DMS53 (cell line): ENCODE results near the gene XCL1.
"Not testable (repeated sequence)": the region's sequence is repeated elsewhere in the genome, so short reads cannot be mapped to it uniquely, and the experiment has no call there.

Experiments used
- DNase-seq: peaks from one replicate; lab custom pipeline; 2025; lab: John Stamatoyannopoulos, UW

The XCL1 gene

GRCh38 chr1:168567568-168567967 lies 8.8 kb upstream of the XCL1 start:
- DNase-seq, result no peak

DNA sequence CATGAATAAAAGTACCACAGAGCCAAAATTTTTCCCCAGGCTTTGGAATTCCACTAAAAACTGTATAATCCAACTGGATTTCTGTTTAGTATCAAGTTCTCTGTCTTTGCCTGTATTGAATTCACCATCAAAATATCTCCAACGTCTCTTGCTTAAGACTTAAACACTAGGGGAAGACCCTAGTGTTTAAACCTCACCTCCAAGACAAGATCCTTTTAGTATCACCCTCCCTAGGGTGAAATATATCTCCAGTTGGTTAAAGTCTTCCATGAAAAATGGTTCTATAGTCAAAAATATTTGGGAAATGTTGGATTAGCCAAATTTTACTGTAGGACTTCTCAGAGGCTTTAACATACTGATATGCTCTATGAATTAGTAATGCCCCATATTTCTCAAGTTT lies 8.1 kb upstream of the XCL1 start:
- no peak for DNase-seq

- DNase-seq, result no peak
These were observed 5.8 kb upstream of the XCL1 start for GRCh38 chr1:168570652-168571051.

GRCh38 chr1:168572633-168573032 lies 3.8 kb upstream of the XCL1 start:
- DNase-seq, result no peak

DNA sequence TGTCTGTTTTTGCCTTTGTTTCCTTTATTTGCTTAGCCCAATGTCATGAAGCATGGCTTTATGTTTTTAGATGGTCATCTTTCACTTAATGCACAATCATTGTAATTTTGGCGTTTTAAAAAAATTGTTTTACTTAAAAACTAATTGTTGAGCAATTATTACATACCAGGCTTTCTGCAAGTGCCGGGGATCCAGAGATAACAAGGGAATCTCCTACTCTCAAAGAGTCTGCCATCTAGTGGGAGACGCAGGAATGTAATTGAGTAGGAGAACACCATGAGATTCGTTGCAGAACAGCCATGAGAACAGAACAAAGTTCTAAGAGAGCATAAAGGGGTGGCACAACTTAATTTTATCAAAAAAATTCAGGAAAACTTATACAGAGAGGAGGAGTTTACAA lies 2.2 kb upstream of the XCL1 start:
- DNase-seq, result peak; percentile 76

- DNase-seq, result not testable (repeated sequence)
These were observed 2.3 kb downstream of the XCL1 start for GRCh38 chr1:168578531-168579185.

DNA sequence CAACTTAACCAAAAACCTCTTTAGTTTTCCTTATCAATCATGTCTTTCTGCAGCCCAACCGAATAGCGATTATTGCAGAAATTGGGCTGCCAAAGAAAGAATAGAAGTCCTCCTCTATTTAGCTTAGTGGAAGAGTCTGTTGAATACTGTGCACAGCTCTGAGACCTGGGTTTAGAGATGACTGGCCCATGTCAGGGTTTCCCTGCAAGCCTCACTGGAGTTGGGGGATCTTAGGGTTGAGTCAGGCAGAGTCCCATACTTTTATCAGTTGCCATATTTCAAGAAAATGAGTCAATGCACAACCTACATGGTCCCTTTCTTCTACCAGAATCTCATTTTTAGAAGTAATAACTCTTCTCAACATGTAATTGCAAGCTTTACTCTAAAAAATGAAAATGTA lies 3.9 kb downstream of the XCL1 start:
- DNase-seq, result not testable (repeated sequence)

DNA sequence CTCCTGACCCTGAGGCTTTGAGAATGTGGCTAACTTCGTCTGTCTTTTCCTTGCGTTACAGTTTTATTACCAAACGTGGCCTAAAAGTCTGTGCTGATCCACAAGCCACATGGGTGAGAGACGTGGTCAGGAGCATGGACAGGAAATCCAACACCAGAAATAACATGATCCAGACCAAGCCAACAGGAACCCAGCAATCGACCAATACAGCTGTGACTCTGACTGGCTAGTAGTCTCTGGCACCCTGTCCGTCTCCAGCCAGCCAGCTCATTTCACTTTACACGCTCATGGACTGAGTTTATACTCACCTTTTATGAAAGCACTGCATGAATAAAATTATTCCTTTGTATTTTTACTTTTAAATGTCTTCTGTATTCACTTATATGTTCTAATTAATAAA lies 4.6 kb downstream of the XCL1 start:
- not testable (repeated sequence) for DNase-seq

DNA sequence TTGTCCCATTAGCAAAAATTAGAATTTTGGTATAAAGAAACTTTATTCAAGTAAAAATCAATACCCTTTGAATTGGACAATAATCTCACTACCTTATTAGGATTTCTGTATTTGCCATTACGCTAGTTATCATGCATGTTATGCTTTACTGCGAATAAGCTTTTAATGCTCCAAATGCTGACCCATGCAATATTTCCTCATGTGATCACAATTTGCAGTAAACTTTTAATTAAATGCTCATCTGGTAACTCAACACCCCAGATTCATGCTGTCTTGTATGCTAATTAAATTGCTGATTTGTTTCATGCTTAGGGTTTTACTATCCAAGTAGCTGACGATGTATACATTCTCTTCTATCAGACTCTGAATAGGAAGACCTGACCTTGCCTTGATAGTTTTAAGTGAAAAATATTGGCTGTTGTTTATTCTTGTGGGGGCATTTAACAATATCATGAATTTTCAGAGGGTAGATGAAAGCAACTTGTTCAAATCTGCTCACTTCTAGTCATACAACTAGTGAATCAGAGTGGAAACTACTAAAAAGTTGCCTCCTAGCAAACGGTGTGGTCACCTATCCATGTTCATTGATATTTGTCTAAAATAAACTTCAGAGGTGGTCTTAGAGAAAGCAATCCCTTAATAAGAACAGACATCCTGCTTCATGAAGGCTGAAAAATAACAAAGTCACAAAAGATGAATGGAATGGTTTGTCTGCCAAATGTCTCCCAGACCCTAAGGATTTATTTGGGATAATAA lies 5.6 kb downstream of the XCL1 start:
- DNase-seq, result no peak

- DNase-seq, result no peak
These were observed 6.4 kb downstream of the XCL1 start for GRCh38 chr1:168582688-168583336.

GRCh38 chr1:168583571-168583970 lies 7.2 kb downstream of the XCL1 start:
- no peak for DNase-seq

GRCh38 chr1:168585191-168585590 lies 8.8 kb downstream of the XCL1 start:
- DNase-seq, result no peak

DNA sequence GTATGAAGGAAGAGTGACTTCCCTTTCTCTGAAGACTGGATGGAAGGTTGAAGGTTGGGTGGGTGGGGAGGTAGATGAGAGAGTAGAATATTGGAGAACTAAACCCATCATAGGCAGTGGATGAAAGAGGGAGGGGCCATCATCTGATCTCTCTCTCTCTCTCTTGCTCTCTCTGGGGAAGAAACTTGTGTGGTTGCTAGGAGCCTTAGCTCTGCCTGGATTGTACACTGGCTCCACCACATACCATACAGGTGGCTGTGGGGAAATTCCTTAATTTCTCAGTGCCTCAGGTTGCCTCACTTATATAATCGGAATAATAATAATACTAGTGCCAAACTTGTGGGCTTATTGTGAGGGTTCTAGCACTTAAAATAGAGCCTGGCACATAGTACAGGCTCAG lies 9.5 kb downstream of the XCL1 start:
- no peak for DNase-seq

DNA sequence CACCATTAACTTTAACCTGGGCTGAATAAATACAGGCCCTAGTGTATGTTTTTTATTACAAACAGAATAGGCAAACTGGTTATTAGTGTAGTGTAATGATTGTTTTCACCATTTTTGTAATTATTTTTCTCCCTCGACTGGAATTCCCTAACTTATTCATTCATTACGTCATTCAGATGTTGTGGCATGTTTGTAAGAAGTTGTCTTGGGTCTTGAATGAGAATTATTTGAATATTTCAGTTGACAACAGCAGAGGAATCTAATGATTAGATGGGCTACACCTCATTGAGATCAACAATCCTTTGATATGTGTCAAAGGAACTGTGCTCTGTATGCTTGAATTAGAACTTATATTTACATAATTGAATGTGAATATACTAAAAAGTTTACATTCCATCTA lies 12.8 kb downstream of the XCL1 start:
- DNase-seq, result no peak

DNA sequence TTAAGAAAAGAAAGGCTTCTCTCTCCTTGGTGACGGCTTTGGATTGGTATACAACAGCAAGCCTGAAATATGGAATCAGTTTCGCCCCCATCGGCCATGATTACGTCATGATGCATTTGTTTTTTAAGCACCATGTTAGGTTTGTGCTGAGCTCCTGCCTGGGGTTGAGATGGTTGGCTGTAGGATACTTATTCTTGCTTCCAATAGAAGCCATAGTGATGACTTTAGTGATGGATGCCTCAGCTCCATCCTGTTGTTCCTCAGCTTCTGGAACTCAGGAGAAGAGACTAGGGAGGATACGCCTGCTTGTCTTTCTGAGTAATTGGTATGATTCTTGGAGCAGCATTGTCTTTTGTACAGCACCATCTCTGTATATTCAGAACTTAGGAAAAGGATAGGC lies 14.7 kb downstream of the XCL1 start:
- DNase-seq, result no peak

DNA sequence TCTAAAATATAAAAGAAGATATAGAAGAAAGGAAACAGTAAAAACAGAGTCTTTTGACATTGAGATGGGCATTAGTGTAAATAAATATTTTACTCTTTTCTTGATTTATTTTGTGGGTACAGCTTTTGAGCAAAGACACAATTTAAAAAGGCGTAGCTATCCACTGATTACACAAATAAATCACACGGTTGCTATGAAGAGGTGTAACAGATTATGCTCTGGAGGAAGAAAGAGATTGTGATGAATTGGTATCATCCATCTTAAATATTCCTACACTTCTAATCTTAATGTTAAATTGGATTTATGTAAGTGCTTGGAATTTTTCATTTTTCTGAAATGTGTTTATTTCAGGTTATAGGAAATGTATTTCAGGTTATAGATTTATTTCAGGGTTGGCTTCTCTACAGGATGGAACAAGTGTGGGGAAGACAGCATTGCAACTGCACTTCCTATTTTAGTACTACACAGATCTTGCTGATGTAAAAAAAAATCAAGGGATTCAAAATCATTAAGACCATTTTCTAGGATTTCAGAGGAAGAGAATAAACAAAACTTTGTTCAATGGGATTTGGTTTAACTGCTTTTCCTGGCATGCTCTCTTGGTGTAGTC lies 15.3 kb downstream of the XCL1 start:
- no peak for DNase-seq

DNA sequence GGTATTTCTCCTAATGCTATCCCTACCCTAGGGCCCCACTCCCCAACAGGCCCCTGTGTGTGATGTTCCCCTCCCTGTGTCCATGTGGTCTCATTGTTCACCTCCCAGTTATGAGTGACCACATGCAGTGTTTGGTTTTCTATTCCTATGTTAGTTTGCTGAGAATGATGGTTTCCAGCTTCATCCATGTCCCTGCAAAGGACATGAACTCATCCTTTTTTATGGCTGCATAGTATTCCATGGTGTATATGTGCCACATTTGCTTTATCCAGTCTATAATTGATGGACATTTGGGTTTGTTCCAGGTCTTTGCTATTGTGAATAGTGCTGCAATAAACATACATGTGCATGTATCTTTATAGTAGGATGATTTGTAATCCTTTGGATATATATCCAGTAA lies 19.0 kb downstream of the XCL1 start:
- not testable (repeated sequence) for DNase-seq

DNA sequence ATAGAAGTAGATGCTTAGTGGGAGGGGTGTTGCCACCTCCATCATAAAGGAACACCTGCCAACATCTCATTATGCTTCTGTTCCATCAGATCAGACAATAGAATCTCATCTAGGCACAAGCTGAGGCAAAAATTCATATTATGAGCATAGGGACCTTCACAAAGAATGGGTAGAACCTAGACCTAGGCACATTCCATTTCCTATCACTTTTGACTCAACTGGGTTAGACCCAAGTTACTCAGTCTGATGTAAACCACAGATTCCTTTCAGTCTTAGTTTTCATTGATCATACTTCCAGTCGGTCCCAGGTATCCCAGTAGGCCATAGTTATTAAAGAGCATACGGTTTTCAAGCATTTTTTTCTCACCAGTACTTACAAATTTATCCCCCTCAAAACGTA lies 21.7 kb downstream of the XCL1 start:
- DNase-seq, result no peak

GRCh38 chr1:168598892-168599291 lies 22.5 kb downstream of the XCL1 start:
- DNase-seq, result no peak

GRCh38 chr1:168599641-168600040 lies 23.2 kb downstream of the XCL1 start:
- DNase-seq, result no peak

DNA sequence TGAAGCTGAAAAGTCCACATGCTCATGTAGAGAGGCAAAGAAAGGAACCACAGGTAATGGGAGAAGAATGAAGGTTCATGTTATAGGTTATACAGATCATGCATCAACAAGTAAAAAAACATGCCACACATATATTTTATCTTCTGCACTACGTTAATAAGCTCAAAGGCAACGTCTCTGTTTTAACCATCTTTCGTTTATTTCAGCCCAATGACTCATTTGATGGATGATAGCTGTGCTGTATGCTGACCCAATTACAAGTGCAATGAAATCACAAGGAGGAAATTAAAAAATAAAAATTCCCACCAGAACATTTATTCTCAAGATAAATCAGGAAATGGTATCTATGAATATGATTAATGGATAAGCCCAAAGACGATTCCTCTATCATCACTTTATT lies 24.6 kb downstream of the XCL1 start:
- DNase-seq, result no peak

DNA sequence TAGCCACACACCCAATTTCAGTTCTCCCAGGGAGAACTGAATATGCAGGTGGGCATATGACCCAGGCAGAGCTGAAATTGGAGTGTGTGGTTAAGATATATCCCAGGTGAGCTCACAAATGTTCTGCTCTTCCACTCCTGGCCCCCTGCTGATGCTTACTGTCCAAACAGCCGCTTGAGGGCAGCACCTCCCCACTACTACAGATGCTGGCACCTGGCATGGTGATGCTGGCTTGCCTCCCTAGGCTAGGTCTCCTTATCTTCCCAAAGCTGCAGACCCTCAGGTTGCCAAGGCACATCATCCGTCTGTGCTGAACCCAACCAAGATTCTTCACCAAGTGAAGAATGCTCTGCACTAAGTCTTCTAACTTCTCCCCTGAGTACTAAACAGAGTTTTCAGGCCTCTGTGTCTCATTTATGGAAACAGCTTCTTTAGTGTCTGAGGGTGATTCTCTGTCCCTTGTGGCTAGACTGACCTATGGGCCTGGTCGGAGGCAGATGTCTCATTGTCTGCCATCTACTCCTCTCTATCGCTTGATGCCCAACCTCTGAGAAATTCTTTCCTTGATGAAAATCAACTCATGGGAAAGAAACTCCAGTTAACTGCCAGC lies 27.2 kb downstream of the XCL1 start:
- peak; percentile 90 for DNase-seq
